Measurements from ENCODE around the gene CHN2.

The CHN2 gene

DNA sequence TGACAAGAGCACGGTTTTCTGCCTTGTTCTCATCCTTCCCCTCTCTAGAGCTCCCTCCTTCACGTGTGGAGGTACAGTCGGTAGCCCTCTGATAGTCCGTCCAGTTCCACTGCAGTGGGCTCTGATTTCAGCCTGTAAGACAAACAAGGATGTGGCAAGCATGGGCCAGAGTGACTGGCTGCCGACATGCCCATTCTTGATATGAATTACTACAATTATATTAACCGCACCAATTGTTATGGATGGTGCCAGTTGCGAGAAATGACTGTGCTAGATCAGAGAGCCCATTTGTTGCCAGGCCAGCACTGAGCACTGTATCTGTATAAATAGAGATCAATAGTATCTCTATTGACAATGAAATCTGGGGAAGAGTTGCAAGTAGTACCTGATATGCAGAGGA is 146.6 kb downstream of the CHN2 start:
- DNase-seq (ENCODE audit: low read depth, low spot score): no peak
- peak overlapping the region; percentile 10; the same call in 1 of the 2 replicates for H3K4me3 ChIP-seq (ENCODE audit: low read length)

GRCh38 chr7:29342761-29343160 is 148.2 kb downstream of the CHN2 start:
- peak; percentile 82 for DNase-seq (ENCODE audit: low read depth, low spot score)
- peak overlapping the region; percentile 34 for H3K4me3 ChIP-seq (ENCODE audit: low read length)

DNA sequence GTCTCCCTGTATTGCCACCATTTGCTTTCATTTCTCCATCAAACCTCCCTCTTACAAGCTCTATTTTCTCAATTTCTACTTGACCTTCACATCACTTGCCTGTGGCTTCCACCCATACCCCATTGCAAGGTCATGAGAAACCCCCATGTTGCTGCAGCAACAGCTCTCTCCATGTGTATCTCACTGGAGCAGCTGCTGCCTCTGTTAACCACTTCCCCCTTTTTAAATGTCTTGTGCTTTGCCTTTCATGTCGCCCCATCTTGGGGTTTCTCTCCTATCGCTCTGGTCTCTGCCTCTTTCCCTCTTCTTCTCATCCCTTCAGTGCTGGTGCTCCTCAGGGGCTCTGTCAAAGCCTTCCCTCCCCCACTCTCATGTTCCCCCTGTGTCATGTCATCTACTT is 148.8 kb downstream of the CHN2 start:
- peak overlapping the region; percentile 34 for H3K4me3 ChIP-seq (ENCODE audit: low read length)
- peak; percentile 96 for DNase-seq (ENCODE audit: low read depth, low spot score)

- no peak overlapping the region for H3K4me3 ChIP-seq (ENCODE audit: low read length)
- DNase-seq (ENCODE audit: low read depth, low spot score): no peak
These were observed 149.9 kb downstream of the CHN2 start for GRCh38 chr7:29344334-29344978.

- H3K4me3 ChIP-seq (ENCODE audit: low read length): no peak overlapping the region
- DNase-seq (ENCODE audit: low read depth, low spot score): no peak
These were observed 151.0 kb downstream of the CHN2 start for GRCh38 chr7:29345590-29345989.

DNA sequence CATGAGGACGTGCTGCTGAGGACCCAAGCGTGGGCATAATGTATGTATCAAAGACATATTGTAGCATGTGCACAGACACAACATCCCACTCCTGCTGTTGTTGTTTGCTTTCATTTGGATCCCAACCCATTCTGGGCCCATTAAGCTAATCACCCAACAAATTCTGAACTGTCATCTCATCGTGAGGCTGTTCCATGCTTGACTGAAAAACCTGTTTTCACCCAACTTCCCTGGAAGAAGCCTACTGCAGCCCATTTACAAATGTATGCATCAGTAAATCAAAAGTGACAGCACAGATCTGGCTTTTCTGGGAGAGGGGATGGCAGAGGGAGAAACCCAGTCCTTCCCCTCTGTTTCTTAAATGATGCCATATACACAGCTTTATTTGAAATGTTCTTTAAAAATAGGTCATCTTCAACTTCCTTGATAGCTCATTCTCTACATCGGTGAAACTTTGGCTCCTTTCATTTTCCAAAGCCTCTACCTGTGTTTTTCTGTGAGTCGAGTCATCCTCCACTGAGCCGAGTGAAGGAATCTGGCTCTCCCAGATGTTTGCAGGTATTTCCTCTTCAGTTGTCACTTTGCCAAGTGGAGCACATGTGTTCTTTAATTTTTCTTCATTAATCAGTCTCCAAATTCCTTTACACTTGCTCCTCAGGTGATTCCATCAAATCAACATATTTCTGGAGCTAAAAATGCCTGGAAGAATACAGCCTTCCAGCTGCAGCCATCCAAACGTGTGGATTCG is 151.8 kb downstream of the CHN2 start:
- DNase-seq (ENCODE audit: low read depth, low spot score): no peak
- H3K4me3 ChIP-seq (ENCODE audit: low read length): no peak overlapping the region

DNA sequence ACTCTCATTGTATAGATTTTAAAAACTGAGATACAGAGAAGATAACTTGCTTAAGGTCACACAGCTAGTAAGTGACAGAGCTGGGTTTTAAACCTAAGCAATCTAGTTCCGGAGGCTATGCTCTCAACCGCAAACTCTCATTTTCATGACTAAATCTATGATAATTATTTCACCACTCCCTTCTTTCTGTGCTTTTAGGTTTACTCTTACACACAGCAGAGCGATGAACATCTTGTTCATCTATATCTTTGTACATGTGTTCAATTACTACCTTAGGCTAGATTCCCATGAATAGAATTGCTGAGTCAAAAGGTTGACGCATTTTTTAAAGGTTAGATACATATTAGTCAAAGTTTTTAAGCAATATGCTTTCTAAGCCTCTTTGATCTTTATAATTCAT is 154.8 kb downstream of the CHN2 start:
- no peak for DNase-seq (ENCODE audit: low read depth, low spot score)
- no peak overlapping the region for H3K4me3 ChIP-seq (ENCODE audit: low read length)

GRCh38 chr7:29350351-29350750 is 155.8 kb downstream of the CHN2 start:
- DNase-seq (ENCODE audit: low read depth, low spot score): no peak
- H3K4me3 ChIP-seq (ENCODE audit: low read length): no peak overlapping the region

- no peak overlapping the region for H3K4me3 ChIP-seq (ENCODE audit: low read length)
- DNase-seq (ENCODE audit: low read depth, low spot score): no peak
These were observed 157.5 kb downstream of the CHN2 start for GRCh38 chr7:29352041-29352440.

DNA sequence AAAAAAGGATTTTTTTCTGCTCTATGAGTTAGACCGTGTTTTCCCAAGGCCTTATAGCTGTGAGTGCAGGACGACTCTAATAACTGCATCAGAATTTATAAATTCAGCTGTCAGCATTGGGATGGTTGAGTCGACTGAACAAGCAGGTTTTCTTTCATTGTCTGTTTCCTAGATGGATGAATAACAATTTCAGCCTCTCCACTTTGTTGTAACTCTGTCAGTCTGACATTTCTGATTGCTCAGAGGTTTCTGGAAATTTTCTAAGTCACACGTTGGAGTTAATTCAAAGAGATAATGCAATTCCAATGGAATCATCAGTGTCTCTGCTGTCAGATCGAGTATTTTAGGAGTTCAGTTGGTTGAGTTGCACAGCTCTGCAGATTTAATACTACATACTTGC is 159.2 kb downstream of the CHN2 start:
- no peak overlapping the region for H3K4me3 ChIP-seq (ENCODE audit: low read length)
- no peak for DNase-seq (ENCODE audit: low read depth, low spot score)

GRCh38 chr7:29354340-29354739 is 159.8 kb downstream of the CHN2 start:
- no peak overlapping the region for H3K4me3 ChIP-seq (ENCODE audit: low read length)
- no peak for DNase-seq (ENCODE audit: low read depth, low spot score)

- H3K4me3 ChIP-seq (ENCODE audit: low read length): no peak overlapping the region
- DNase-seq (ENCODE audit: low read depth, low spot score): no peak
These were observed 160.8 kb downstream of the CHN2 start for GRCh38 chr7:29355388-29355787.

- H3K4me3 ChIP-seq (ENCODE audit: low read length): no peak overlapping the region
- DNase-seq (ENCODE audit: low read depth, low spot score): no peak
These were observed 162.1 kb downstream of the CHN2 start for GRCh38 chr7:29356631-29357030.

DNA sequence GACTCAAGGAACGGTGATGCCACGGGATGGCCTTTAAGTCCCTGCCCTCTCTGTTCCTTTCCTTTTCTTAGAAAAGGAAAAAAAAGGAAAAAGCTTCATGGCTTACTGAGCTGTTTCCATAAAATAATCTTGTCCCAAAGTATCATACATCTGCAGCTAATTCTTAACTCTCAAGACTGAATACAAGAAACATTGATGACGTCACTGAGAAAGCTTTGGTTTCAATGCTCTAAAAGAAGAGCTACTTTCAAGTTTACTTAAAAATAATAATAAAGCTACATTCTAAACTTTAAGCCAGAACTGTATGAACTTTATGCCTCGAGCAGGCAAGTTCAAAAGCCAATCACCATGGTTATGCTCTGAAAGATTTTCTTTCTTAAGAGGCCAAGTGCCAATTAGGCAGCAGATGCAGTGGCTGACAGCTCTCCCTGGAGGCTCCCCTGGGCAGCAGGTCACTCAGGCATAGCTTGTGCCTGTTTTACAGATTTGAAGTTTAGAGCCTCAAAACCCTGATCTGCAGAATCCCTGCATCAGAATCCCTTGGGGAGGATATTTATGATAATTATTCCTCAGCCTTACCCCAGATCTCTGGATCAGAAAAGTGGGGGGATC is 165.0 kb downstream of the CHN2 start:
- no peak for DNase-seq (ENCODE audit: low read depth, low spot score)
- H3K4me3 ChIP-seq (ENCODE audit: low read length): no peak overlapping the region

- H3K4me3 ChIP-seq (ENCODE audit: low read length): no peak overlapping the region
- DNase-seq (ENCODE audit: low read depth, low spot score): no peak
These were observed 166.4 kb downstream of the CHN2 start for GRCh38 chr7:29360633-29361625.

GRCh38 chr7:29362380-29362779 is 167.8 kb downstream of the CHN2 start:
- no peak overlapping the region for H3K4me3 ChIP-seq (ENCODE audit: low read length)
- no peak for DNase-seq (ENCODE audit: low read depth, low spot score)

GRCh38 chr7:29363636-29364425 is 169.3 kb downstream of the CHN2 start:
- no peak for DNase-seq (ENCODE audit: low read depth, low spot score)
- H3K4me3 ChIP-seq (ENCODE audit: low read length): no peak overlapping the region

GRCh38 chr7:29364661-29365060 is 170.1 kb downstream of the CHN2 start:
- no peak for DNase-seq (ENCODE audit: low read depth, low spot score)
- H3K4me3 ChIP-seq (ENCODE audit: low read length): no peak overlapping the region

DNA sequence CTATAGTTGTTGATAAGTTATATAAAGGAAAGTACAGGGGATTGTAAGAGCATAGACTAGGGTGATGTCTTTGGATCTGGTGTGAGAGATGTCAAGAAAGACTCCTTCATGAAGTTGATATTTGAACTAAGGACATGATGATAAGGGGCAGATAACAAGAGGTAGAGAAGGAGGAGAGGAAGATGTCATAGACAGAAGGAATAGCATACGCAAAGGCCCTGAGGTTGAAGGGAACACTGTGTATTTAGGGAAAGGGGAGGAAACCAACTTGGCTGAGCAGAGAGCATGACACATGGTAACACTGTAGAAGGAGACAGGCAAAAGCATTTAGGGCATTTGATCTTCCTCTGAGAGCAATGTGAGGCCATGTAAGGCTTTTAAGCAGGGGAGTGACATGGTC is 170.8 kb downstream of the CHN2 start:
- DNase-seq (ENCODE audit: low read depth, low spot score): no peak
- no peak overlapping the region for H3K4me3 ChIP-seq (ENCODE audit: low read length)
